GM19395 (cell line): Measurements from ENCODE around the gene CKB.

Source experiments
- ATAC-seq: cut with Tn5 transposase; IDR thresholded peaks from one replicate; pipeline ENCODE4 v1.9.1; 2021; ENCODE audit warnings: mild to moderate bottlenecking, moderate library complexity; ENCODE audit not compliant: unreplicated experiment

The CKB gene

DNA sequence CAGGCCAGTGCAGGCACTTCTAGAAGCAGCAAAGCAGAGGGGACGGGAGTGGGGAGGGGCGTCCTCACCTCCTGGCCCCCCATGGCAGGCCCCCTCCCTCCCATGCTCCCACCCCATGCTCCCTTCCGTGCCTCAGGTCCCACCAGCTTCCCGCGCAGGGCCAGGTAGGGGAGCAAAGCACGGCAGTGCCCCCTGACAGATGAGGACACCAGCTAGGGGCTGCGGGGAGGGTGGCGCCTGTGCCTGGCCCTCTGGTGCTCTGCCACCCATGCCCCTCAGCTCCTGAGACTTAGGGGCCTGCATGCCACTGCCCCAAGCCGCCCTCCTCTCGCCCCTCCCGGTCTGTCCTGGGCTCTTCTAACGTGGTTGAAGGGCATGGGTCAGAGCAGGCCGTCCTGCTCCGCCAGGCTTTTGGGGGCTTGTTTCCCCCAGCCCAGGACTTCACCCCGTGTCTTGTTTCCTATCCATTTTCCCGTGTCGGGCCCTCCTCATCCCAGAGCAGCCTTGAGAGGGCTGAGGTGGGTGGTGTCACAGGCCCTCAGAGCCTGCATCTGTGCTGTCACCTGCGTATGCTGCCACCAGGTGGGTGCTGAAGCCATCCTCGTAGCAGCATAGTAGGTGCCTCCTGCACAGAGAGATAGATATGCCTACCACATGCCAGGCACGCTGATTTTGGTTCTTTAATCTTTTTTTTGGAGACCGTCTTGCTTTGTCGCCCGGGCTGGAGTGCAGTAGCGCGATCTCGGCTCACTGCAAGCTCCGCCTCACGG, 16.6 kb upstream of the CKB start:
- ATAC-seq = no peak

DNA sequence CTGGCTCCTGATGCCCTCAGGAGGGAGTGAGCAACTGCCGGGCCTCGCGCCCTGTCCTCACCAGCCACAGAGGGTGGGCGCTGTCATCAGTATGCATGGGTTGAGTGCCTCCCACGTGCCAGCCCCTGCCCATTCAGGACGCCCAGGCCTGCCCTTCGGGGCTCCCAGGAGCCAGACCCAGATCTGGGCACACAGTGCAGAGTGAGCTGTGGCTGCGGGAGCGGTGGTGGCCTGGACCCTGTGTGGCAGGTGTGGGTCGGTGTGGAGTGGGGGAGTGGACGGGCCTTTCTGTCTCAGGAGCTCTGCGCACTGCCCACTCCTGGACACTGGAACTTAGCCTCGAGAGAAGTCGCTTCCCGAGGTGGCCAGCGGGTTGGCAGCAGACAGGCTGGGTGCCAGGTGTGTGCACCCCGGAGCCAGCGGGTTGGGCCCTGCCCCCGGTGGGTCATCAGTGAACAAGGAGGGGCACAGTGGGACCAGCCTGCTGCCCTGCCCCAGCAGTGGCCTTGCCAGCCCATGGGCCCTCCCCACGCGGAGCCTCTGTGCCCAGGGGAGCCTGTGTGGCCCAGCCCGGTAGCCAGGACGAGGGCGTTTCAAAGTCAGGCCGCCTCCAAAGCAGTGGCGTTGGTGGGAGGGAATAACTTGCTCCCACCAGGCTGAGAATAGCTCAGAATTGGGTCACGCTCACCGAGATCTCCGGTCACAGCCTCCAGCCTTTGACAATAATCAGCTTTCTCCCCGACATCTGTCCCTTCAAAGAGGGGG, 15.8 kb upstream of the CKB start:
- no peak for ATAC-seq

DNA sequence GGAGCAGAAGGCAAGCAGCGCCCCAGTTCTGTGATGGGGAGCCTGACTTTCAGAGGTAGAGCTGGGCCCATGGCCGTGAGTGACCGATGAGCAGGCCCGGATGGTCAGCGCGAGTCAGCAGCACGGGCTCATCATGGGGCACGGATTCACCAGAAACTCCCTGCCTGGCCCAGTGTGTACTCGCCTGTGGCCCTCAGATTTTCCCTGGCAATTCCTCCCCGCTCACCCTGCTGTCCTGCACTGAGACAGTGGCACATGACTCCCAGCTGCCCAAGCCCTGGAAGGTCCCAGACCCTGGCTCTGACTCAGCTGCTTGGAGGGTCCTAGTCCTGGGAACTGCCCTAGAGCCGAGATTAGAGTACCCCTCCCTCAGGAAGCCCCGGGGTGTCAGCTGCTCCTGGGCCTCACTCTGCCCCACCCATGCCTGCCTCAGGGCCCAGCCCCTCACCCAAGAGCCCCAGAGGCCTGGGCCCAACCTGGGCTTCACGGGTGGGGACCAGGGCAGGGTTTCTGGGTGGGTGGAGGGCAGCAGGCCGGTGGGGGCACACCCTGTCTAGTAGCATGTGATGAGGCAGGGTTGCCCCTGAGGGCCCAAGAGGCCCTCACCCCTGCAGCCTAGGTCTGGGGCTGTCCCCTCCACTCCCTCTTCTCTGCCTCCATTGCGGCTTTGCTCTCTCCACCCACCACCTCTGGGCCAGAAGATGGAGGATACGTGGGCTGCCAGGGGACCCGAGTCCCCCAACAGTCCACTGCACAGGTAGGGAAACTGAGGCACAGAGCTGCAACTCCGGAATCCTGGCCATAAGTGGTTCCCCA, 14.8 kb upstream of the CKB start:
- ATAC-seq = no peak

DNA sequence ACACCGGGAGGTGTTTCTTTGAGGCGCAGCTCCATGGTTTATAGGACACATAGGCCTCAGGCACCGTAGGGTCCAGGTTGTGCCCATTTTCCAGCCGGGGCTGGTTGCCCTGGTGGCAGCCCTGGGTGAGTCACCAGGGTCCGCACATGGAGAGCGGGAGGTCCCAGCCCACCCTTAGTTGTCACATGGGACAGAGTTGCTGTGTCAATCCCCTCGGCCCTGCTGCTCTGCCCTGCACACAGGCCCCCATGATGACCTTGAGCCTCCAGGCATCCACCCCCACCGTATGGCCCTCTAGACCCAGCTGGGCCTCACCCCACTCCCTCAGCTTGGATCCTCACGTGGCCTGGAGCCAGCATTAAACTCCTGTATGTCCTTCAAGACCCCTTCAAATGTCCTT, 14.1 kb upstream of the CKB start:
- ATAC-seq = no peak

DNA sequence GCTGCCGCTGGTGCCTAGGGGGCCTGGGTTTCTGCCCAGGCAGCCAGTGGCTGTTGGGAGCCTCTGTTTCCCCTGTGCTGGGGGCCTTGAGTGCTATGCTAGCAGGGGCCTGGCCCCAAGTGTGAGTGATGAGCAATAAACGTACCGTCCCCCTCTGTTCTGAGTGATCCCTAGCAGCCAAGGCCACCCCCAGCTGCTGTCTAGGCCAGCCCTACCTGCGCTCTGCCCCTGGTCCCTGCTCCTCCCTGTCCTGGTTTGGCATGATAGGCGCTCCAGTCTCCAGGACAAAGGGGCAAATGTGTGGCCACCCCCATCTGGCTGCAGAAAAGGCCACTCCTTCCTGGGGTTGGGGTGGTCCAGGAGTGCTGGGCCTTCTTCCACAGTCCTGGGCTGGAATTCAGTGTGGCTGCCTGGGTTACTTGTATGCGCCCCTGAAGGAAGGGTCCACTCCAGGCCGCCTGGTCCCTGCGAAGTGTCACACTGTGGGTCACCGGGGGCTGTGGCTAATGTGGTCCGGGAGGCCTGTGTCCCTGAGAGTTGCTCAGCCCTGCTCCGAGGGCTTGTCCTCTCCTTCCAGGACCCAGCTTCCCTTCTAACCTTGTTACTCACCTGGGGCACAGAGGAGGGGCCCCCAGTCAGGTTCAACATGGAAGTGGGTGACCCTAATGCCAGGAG, 13.4 kb upstream of the CKB start:
- ATAC-seq = no peak

DNA sequence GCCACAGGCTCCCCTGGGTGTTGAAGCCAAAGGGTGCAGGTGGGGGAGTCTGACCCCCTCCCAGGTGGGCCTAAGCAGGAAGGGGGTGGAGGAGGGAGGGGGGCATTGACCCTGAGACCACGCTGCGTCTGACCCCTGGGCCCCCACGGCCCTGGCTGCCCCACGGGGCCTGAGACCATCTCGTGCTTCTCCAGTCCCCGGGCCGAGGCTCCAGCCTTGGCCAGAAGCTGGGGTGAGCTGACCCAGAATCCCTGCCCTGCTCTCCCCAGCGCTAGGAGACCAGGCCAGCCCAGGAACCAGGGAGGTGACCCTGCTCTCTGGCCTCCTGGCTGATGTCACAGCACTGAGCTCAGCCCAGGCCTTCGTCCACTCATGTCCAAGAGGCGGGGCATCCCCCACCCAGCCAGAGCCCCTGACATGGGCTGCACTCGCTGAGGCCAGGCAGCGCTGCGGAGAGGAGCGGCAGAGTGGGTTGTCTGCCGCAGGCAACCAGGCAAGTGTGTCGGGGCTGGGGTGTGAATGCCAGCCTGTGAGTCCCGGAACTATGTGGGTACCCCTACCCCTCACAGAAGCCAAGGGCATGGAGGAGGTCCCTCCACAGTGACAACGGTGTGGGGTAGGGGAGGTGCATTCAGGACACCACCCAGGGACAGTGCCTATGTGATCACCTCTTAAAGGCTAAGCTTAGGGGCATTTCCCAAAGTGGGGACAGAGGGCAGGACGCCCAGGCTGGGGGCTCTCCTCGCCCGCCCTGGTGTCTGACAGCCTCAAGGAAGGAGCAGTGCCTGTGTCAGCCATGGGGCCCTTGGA, 12.7 kb upstream of the CKB start:
- ATAC-seq = no peak

DNA sequence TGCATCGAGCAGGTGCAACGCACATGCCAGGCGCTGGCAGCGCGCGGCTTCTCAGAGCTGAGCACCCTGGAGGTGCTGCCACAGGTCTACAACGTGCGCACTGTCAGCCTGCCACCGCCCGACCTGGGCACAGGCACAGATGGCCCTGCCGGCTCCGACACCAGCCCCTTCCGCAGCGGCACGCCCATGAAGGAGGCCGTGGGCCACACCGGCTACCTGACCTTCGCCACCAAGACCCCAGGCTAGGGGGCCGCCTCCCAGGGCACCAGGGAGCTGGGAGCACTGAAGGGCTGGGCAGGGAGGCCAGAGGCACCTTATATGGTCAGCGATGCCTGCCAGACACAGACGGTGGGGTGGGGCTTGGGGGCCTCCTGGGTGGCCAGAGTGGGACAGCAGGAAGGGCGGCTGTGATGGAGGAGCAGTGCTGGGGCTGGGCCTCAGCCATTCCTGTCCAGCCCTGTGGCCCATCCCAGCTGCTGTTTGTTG, 12.0 kb upstream of the CKB start:
- no peak for ATAC-seq

DNA sequence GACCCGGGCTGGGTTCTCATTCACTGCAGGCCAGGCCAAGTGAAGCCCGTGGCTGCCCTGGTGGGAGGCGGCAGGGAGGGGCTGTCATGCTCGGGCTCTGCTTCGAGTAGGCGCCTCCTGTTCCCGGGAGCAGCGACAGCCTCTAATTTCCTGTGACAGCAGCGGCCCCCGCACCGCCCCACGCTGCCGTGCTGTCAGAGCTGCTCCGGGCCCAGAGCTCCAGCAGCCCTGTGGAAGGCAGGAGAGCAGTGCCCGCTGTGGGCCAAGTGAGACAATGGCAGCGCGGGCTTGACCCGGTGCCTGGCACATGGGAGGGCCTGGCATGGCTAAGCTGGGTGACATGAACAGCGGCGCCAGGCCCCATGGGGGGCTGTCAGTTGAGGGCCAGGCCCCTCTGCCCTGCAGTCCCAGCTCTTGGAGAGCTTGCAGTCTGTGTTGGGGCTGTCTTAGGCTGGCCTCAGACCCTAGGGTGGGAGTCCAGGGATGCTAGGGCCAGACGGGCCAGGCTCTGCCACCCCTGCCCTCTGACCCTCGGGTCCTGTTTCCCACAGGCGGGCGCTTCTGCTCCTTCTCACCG, 11.5 kb upstream of the CKB start:
- ATAC-seq = no peak

DNA sequence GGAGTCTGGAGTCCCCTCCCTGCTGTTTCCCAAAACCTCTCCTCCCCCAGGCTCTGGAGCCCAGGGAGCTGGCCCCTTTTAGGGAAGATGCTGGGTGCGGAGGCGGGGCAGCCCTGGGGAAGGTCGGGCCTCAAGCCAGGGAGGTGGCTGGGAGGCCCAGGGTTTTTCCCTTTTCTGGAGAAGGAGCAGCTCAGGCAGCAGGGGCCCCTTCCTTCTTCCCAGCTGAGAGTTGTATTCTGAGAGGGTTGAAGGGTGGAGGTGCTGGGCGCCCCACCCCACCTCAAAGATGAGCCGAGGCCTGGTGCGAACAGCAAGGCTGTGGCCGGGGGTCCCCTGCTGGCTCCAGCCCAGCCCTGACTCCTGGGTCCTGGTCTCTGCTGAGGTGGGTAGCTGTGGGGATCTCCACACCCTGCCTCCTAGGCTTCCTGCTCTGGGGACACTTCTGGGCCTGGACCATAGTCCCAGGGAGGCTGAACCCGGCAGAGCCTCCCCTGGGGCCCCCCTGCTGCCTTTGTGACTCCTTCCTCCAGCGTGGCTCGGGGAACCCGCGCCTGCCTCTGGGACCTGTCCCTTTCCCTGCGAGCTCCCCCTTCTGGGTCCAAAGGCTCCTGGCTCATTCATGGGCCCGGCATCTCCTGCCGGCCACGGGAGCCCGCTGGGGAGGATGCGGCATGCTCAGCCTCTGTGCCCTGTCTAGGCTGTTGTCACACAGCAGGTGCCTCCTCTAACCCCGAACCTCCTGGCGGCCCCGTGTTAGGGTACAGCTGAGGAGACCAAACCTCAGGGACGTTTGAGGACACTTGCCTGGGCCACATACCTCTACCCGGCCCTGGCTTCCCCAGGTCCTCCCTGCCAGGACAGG, 10.7 kb upstream of the CKB start:
- ATAC-seq = no peak

DNA sequence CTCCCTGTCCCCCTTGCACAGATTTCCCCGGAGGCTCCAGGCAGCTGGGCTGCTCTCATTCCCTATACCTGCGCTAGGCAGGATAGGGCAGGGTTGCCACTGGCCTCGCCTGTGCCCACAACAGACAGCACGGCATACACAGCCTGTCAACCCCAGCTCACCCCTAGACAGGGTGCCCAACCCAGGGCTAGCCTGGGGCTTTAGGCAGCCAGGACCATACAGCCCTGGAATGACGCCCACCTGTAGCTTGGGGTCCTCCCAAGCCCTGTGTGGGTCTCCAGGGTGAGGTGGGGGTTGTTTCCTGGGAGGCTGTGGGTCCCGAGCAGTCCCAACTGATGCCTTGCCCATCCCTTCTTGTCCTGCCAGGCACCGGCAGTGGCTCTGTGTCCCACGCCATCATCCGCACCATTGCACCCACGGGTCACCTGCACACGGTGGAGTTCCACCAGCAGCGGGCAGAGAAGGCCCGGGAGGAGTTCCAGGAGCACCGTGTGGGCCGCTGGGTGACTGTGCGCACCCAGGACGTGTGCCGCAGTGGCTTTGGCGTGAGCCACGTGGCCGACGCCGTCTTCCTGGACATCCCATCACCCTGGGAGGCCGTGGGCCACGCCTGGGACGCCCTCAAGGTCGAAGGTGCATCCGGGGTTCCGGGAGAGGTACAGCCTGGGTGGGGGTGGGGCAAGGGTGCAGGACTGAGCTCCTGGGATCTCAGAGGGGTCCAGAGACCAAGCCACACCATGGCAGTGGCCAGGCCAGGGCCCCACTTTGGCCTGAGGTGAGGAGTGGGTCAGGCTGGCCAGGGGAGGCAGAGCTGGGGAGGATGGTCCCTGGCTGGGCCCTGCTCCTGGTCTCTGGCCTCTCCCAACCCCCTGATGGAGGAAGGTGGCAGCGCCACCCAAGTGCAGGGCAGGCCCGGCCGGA, 9.8 kb upstream of the CKB start:
- ATAC-seq = no peak

DNA sequence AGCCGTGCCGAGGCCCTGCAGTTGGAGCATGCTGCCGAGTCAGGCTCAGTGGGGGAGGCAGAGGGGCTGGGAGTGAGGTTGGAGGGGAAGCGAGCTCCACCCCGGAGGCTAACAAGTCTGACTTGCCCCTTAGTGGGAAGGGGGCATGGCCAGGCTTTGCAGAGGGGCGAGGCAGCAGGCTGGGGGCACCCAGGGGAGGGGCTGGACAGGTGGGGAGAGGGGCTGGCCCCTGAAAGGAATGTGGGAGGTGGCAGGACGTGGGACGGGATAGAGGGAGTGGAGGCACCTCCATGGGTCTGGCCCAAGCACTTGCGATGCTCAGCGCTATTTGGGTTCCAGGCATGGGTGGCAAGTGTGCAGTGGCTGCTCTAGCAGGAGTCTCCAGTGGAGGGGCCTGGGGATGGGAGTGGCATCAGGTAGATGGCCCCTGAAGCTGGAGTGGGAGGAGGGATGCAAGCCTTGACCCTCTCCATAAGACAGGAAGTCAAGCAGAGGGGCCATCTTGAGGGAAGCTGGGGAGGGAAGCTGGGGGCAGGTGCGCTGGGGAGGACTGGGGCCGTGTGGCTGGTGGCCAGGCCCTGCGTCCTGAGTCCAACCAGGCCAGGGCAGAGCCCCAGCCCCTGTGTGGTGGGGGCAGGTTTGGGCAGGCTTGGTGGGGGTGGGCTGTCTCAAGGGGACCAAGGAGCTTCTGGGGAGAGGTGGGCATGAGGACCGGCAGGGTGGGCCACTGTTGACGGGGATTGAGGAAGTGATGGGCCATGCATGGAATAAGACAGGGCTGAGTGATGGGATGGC, 9.0 kb upstream of the CKB start:
- no peak for ATAC-seq

DNA sequence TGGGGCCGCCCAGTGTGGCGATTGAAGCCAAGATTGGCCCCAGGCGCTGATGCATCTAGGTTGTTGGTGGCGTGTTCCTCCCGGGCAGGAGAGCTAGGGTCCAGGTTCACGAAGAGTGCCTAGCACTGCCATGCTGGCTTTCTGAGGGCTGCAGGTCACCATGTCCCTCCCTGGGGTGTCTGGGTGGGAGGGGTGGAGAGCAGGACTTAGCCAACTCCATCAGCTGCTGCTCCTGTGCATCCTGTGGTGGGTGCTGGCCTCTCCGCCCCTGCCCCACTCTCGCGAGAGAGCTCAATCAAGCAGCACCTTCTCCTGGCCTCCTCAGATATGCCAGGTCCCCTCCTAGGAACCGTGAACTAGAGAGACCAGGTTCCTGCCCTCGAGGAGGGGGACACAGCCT, 8.2 kb upstream of the CKB start:
- ATAC-seq = no peak

DNA sequence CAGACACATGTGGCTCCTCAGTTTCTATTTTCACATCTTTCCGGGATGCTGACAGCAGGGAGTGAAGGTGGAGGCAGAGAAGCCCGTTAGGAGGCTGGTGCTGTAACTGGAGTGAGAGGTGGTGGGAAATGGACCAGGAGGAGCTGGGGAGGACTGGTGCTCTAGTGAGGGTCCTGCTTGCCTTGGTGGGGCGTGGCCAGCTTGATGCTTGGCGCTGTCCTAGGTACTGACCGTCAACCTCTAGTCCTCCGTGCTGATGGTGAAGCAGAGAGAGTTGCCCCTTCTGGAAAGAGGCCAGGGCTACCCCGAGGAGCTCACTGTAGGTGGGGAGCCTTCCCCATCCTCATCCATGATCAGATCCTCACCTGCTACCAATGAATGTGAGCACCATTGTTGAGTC, 7.8 kb upstream of the CKB start:
- ATAC-seq = no peak

DNA sequence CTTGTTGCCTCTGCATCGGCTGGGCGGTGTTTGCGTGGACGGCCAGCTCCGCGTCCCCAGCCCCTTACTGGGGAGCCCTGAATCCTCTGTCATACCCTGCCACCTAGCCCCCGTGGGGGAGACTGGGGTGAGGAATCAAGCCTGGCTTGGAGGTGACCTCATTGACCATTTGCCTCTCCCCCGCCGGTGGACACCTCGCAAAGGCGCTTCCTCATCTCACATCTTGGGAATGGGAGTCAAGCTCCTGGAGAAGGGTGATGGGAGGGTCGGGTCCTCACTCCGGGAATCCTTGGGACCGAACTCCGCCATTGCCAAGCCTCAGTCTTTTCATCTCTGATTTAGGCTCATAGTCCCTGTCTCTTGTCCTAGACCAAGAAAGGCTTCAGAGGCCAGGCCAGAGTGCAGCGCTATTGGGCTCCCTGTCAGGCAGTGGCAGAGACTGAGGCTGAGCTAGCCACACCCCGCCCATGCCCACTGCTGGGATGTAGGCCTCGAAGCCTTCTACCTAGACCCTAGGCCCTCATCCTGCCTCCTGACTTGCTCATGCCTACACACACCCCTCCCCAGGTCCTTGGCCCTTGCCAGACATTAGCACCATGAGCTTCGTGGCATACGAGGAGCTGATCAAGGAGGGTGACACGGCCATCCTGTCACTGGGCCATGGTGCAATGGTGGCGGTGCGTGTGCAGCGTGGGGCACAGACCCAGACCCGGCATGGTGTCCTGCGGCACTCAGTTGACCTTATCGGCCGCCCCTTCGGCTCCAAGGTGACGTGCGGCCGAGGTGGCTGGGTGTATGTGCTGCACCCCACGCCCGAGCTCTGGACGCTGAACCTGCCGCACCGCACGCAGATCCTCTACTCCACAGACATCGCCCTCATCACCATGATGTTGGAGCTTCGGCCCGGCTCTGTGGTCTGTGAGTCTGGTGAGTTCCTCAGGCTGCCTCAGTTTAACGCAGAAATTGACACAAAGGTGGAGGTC, 7.0 kb upstream of the CKB start:
- no peak for ATAC-seq

DNA sequence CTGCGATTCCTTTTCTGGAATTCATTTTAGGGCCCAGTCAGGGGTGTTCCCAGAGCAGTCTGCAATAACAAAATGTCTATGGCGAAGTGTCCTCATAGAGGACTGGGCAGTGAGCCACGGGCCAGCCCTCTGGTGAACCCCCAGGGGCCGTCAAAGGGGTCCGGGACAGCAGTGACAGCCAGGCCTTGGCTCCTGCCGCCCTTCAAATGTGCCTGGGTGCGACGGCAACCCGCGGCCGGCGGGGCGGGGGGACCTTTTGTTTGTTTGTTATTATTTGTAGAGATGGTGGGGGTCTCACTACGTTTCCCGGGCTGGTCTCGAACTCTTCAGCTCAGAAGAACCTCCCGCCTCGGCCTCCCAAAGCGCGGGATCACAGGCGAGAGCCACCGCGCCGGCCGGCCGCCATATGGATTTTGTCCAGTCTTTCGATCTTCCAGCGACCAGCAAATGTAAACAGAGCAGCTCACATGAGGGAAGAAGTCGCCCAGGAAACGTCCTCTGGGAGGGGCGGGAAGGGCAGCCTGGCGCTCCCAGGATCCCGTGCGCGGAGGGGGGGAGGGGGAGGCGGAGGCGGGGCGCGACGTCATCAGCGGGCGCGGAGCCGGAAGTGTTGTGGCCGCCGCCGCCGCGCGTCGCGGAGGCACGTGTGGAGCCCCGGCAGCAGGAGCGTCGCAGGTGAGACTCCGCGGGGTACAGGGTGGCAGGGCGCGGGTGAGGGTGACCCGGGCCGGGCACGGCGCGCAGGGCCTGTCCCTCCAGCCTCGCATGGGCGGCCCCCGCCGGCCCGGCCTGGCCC, 6.2 kb upstream of the CKB start, which contains the start of gene TRMT61A:
Gene TRMT61A, plus strand, starts transcription at position 610 of the 796 bp plus-strand sequence. CDS start 783 bp downstream, outside the sequence.
- ATAC-seq = no peak
